GM23248 (cell line): ENCODE measurements around the gene ZNRF1.

Experiments
- EZH2 ChIP-seq: fragments of 200-600 bp; sonication (generic); IDR thresholded peaks from 2 replicates; pipeline ENCODE4 v1.6.1; 2018; ENCODE audit warnings: antibody characterized with exemption, mild to moderate bottlenecking; ENCODE audit not compliant: insufficient read depth, poor library complexity, severe bottlenecking
- EZH2phosphoT487 ChIP-seq: fragments of 200-600 bp; sonication (generic); IDR thresholded peaks from 2 replicates; pipeline ENCODE4 v1.6.1; 2018; ENCODE audit warnings: antibody characterized with exemption, moderate library complexity, mild to moderate bottlenecking, low read depth; ENCODE audit not compliant: insufficient read depth

DNA sequence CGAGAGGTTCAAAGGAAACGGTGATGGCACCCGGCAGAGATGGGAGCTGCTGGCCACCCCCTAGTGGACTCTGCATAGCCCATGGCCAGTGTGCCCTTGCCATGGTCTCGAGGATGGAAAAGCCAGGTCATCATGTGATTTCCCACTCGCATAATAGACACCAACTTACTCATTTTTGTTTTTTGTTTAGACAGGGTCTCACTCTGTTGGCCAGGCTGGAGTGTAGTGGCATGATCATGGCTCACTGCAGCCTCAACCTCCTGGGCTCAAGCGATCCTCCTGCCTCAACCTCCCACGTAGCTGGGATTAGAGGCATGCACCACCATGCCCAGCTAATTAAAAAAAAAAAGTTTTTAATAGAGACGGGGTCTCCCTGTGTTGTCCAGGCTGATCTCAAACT is 90.1 kb downstream of the ZNRF1 start:
- TF ChIP-seq EZH2 (no peak), EZH2phosphoT487 (no peak)
